GM18867 (cell line): ENCODE results near the gene TSPAN17.

Experiments
- ATAC-seq: cut with Tn5 transposase; IDR thresholded peaks from one replicate; pipeline ENCODE4 v1.9.1; 2021; ENCODE audit warnings: mild to moderate bottlenecking, moderate library complexity; ENCODE audit not compliant: unreplicated experiment

Gene TSPAN17, protein sequence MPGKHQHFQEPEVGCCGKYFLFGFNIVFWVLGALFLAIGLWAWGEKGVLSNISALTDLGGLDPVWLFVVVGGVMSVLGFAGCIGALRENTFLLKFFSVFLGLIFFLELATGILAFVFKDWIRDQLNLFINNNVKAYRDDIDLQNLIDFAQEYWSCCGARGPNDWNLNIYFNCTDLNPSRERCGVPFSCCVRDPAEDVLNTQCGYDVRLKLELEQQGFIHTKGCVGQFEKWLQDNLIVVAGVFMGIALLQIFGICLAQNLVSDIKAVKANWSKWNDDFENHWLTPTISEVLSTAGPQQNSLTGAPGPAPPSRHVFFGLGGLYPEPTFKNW

DNA sequence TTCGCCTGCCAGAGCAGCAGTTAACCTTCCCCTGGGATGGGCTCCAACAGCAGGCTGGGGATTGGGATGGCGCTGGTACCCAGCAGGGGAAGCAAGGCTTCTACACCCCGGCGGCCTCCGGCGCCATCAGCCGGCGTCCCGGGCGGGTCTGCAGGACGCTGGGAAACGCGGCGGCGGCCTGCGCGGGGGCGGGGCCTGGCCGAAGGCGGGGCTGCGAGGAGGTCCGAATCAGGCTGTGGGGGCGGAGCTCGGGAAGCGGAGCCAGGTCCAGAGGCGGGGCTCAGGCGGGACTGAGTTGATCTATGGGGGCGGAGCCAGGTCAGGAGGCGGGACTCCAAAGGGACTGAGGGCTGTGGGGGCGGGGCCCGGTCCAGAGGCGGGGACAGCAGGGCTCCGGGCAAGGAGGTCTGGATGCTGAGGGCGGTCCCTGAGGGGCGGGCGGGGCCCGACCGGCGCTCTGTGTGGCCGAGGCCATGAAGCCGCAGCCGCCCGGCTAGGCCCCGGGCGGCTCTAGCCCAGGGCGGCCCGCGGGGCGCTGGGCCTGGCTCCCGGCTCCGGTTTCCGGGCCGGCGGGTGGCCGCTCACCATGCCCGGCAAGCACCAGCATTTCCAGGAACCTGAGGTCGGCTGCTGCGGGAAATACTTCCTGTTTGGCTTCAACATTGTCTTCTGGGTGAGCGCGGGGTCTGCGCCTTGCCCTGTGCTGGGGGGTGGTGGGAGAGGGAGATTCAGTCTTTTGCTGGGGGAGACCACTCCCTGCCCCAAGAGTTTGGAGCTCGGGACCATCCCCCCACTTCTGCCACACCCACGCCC, at the start of gene TSPAN17:
TSS of gene TSPAN17 (plus strand) at position 455 of the 813 bp plus-strand sequence. CDS start at position 587, 132 bp downstream.
- peak; percentile 91 for ATAC-seq

DNA sequence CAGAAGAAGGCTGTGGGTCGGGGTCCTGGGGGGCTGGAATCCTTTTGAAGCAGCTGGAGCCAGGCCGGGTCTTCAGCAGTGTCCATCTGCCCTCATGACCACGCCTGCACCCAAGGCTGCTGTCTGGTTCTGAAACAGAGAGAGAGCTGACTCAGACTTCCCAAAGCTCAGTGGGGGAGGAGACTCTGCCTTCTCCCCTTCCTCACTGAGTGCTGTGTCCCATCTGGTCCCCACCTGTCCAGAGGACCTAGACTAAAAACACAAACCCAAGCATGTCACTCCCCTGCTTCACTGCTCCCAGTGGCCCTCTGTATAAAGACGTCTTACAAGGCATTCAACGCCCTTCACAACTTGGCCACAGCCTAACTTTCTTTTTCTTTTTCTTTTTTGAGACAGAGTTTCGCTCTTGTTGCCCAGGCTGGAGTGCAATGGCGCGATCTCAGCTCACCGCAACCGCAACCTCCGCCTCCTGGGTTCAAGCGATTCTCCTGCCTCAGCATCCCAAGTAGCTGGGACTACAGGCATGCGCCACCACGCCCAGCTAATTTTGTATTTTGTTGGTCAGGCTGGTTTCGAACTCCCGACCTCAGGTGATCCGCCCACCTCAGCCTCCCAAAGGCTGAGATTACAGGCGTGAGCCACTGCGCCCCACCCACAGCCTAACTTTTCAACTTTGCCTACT, 47.4 kb upstream of the TSPAN17 start:
- ATAC-seq = peak; percentile 70

DNA sequence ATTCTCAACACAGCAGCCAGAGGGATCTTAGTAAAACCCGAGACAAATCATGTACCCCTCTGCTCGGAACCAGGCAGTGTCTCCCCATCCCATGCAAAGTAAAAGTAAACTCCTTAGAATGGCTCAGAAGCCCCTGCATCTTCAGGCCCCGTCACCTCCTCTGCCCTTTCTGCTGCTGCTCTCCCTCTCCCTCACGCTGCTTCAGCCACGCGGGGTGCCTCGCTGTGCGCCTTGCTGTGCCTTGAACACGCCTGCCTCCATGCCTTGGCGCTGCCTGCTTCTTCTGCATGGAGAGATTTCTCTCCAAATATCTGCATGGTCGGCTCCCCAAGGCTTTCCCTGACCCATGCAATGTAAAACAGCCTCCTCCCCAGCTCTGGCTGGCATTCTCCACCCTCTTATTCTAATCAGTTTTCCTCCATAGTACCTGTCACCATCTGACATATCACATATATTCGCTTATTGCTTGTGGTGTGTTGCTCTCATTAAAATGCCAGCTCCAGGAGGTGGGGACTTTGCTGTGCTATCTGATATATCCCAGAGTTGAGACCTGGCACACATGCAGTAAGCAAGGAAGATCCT, 45.3 kb upstream of the TSPAN17 start:
- ATAC-seq = no peak

DNA sequence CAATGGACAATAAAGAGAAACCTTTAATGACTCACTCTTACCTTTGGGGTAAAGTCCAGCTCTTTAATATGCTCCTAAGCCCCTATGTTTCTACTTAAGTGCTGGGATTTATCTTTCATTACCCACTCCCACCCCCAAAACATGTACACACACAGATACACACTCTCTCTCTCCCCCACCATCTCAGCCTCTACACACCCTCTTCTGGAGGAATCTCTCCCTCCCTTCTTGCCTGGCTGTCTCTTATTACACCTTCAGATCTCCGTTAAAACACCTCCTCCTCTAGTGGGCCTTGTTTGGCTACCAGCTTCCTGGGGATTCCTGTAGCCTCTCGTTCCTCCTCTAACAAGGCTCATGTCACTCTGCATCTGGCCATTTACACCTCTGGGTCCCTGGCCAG, 44.2 kb upstream of the TSPAN17 start:
- ATAC-seq = no peak

DNA sequence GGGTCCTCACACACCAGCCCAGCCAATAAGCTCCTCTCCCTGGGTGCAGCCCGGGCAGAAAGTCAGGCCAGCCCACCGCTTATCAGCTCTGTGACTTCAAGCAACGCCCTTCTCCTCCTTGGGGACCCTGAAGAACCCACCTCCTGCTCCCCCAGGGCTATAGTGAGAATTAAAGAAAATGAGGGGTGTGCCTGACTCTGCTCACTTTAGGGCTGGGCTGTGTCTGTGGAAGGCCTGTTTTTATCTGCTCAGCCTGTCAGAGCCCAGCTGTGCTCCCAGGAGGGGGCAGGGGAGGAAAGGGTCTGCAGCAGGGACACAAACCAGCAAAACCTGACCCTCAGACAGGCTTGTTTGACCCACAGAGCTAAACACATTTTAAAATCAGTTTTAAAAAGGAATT, 41.3 kb upstream of the TSPAN17 start:
- ATAC-seq = no peak

DNA sequence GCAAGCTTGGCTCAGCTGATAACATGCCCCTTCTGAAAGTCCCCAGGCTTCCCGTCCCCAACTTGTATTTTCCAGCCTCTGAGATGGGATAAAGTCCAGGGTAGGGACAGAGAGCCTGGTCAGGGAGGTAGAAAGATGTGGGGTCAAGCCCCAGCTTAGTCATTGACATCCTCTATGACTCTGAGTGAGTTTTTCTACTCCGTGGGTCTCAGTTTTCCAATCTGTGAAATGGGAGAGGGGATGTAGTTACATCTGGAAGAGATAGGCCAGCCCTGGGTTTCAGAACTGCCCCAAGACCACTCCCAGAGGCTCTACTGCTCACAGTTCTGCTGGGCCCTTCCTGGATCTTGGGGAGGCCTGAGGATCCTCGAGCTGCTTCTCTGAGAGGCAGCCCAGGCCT, 40.4 kb upstream of the TSPAN17 start:
- no peak for ATAC-seq

DNA sequence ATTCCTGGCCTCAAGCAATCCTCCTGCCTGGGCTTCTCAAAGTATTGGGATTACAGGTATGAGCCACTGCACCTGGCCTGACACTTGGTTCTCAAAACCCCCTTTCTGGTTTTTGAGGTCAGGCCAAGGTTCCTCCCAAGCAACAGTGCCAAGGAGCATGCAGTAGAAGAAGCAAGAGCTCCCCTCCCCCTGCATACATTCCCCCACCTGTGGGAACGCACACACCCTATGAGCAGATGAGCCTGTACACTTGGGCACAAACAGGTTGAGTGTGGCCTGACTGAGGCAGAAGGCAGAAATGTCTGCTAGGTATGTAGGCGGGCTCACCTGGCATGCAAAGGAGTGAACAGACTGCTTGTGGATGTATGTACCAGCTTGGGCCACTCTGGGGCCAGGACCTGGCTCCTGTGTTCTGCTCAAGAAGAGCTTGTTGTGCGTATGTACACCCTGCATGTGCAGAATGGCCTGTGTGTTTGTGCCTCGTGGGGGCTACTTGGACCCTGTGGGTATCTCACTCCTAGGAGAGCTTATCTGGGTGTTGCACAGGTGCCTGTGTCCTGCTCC, 39.1 kb upstream of the TSPAN17 start:
- no peak for ATAC-seq

- no peak for ATAC-seq
Observed at GRCh38 chr5:176608937-176609723, 38.2 kb upstream of the TSPAN17 start.

DNA sequence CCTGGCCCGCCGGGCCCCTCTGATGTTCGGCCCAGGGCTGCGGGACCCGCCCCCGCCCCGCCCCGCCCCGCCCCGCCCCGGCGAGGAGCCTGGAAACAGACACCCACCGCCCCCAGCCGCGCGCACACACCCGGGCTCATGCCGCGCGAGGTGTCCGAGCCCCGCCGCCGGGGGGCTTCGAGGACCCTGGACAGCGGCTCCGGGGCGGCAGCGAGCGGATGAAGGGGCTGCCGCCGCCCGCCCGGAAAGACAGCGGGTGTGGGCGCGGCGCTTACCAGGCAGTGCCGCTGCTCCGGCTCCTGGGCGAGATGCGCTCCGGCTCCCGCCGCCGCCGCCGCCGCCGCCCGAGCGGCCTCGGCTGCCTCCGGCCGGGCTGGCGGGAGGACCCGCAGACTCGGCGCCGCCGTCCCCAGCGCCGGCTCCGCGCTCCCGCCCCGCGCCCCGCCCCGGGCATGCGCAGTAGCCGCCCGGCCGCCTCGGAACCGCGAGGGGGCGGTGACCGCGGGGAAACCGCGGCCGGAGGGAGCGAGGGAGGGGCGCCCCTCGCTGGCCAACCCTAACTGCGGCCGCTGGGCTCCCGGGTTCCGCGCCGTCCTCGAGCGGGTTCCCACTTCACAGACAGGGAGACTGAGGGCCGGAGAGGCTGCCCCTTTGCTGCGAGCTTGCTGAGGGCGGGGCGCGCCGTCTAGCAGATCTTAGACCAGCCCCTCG, 37.4 kb upstream of the TSPAN17 start, which contains the start of gene GPRIN1:
TSS of gene GPRIN1 (minus strand) at position 433 of the 711 bp plus-strand sequence. CDS start 10,322 bp downstream, outside the sequence.
- peak; percentile 73 for ATAC-seq

DNA sequence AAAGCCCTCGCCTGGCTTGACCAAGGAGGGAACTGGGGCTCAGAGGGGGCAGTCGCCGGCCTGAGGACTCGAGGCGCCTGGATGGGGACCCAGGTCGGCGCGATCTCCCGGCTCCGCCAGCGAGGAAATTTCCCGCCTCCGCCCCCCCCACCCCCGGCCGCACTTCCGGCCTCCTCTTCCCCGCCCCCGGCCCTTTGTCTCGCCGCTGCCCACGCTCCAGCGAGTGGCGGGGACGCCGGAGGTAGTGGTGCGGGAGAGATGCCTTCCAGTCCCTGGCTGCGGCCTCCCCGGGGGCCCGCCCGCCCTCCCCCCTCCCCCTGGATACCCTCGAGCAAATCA, 36.9 kb upstream of the TSPAN17 start:
- ATAC-seq = no peak

GRCh38 chr5:176611435-176611834, 35.8 kb upstream of the TSPAN17 start:
- ATAC-seq = no peak

- no peak for ATAC-seq
Observed at GRCh38 chr5:176612008-176612407, 35.3 kb upstream of the TSPAN17 start.

DNA sequence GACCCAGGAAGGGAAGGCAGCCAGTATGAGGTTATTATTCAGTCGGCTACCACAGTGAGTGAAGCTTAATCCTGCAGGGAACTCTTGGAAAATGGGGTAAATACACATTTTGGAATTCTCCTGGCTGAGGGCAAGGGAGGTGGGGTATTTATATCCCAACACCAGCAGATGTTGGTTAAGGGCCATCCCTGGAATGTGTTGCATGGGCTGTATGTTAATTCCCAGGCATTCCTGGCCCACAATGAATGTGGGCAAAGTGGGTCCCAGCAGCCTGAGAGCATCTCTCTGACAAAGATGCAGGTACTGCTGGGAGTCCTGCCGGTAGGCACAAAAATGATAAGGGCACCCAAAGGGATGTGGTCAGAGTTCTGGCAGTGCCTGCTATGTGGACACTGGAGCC, 34.4 kb upstream of the TSPAN17 start:
- ATAC-seq = no peak

GRCh38 chr5:176614805-176615478, 32.3 kb upstream of the TSPAN17 start:
- no peak for ATAC-seq

- no peak for ATAC-seq
Observed at GRCh38 chr5:176616511-176616910, 30.8 kb upstream of the TSPAN17 start.

- no peak for ATAC-seq
Observed at GRCh38 chr5:176618783-176619182, 28.5 kb upstream of the TSPAN17 start.

DNA sequence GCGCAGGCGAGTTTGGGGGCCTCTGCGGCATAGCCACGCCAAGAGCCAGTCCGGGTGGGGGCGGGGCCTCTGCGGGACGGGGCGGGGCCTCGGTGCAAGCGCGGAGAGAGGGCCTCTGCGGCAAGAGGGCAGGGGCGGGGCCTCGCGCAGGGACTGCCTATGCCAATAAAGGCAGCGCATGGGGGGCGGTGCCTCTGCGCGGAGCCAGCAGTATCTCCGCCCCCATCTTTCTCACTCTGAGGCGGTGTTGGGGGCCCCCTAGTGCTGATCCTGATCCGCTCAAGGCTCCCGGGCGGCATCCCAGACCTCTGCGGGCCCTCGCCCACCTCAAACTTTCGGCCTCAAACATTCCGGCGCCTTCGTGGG, 28.1 kb upstream of the TSPAN17 start:
- ATAC-seq = peak; percentile 86

DNA sequence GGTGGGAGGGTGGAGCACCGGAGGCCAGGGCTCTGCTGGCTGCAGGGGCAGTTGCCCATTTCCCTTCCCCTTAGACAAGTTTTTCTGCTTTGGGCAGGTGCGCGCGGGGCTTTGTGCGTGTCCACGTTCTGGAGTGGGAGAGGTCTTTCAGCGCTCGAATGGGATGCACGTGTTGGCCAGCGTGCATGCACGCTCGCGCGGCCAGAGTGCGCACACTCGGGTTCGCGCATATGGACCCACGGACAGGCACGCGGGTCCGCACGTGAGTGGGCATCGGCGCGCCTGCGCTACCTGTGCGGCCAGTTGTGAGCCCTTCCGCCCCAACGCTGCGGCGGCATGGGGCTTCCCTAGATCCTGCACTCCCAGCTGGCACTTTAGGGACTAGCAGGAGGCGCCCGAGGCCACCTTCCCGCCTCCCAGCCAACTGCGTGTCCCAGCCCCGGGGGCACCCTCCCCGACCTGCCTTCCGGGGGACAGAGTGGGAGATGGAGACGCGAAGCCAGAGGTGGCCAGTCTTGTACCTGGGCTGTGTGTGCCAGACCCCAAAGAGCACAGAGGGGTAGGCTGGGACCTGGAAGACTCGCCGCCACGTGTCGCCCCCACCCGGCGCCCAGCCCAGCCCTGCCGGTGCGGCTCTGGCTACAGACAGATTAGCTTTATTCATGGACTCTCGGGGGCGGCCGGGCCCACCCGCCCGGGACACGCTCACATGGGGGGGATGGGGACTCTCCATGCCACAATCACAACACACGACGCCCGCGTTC, 27.5 kb upstream of the TSPAN17 start:
- no peak for ATAC-seq
